Activated CD8-positive, alpha-beta memory T cell treated with anti-CD3 and anti-CD28 coated beads, Interleukin-2, amount 50 U/mL, for 24 hours (primary cell): ENCODE data around the gene CLDN16.

Source experiments
- DNase-seq: peaks from one replicate; pipeline ENCODE4 v3.0.0-alpha.2; 2020; ENCODE audit errors: extremely low read depth

Gene CLDN16

GRCh38 chr3:190380184-190380583, 7.8 kb upstream of the CLDN16 start:
- DNase-seq = no peak

- DNase-seq = no peak
Measured at GRCh38 chr3:190381441-190381840, 6.5 kb upstream of the CLDN16 start.

- DNase-seq = no peak
Measured at GRCh38 chr3:190382082-190382481, 5.9 kb upstream of the CLDN16 start.

GRCh38 chr3:190384309-190384756, 3.6 kb upstream of the CLDN16 start:
- DNase-seq = no peak

GRCh38 chr3:190385731-190386688, 2.0 kb upstream of the CLDN16 start:
- DNase-seq = no peak

GRCh38 chr3:190388703-190389102, 740 bp downstream of the CLDN16 start:
- DNase-seq = no peak

GRCh38 chr3:190396001-190396400, 8.0 kb downstream of the CLDN16 start:
- DNase-seq = no peak

- no peak for DNase-seq
Measured at GRCh38 chr3:190397889-190398288, 9.9 kb downstream of the CLDN16 start.

- DNase-seq = no peak
Measured at GRCh38 chr3:190399677-190400076, 11.7 kb downstream of the CLDN16 start.

- no peak for DNase-seq
Measured at GRCh38 chr3:190401963-190402362, 14.0 kb downstream of the CLDN16 start.

- DNase-seq = no peak
Measured at GRCh38 chr3:190404715-190405114, 16.8 kb downstream of the CLDN16 start.

- no peak for DNase-seq
Measured at GRCh38 chr3:190414297-190414696, 26.3 kb downstream of the CLDN16 start.

- no peak for DNase-seq
Measured at GRCh38 chr3:190424108-190424477, 36.1 kb downstream of the CLDN16 start.

- no peak for DNase-seq
Measured at GRCh38 chr3:190424478-190425439, 36.8 kb downstream of the CLDN16 start.

GRCh38 chr3:190425833-190426232, 37.9 kb downstream of the CLDN16 start:
- no peak for DNase-seq

GRCh38 chr3:190426806-190427507, 39.0 kb downstream of the CLDN16 start:
- no peak for DNase-seq

GRCh38 chr3:190429681-190430080, 41.7 kb downstream of the CLDN16 start:
- DNase-seq = no peak

- no peak for DNase-seq
Measured at GRCh38 chr3:190430906-190431305, 42.9 kb downstream of the CLDN16 start.

- DNase-seq = no peak
Measured at GRCh38 chr3:190432216-190432615, 44.3 kb downstream of the CLDN16 start.

- no peak for DNase-seq
Measured at GRCh38 chr3:190433626-190434025, 45.7 kb downstream of the CLDN16 start.

GRCh38 chr3:190435618-190436017, 47.7 kb downstream of the CLDN16 start:
- DNase-seq = no peak

- DNase-seq = no peak
Measured at GRCh38 chr3:190436331-190436730, 48.4 kb downstream of the CLDN16 start.
